IPS-NIHi7 (cell line): ENCODE data around the gene CT45A7.
"Not testable (repeated sequence)": the region's sequence is repeated elsewhere in the genome, so short reads cannot be mapped to it uniquely, and the experiment has no call there.

Experiments
- DNase-seq: peaks from one replicate; pipeline ENCODE4 v3.0.0; 2012; ENCODE audit warnings: mixed read lengths; ENCODE audit errors: extremely low spot score

Gene CT45A7

GRCh38 chrX:135837180-135837579 lies at the start of gene CT45A7:
Gene CT45A7 (minus strand): TSS chrX:135837280. CDS start chrX:135833533, 3,747 bp downstream.
- DNase-seq: not testable (repeated sequence)

GRCh38 chrX:135882741-135883140 lies 45.7 kb upstream of the CT45A7 start:
- not testable (repeated sequence) for DNase-seq

GRCh38 chrX:135871712-135872111 lies 34.6 kb upstream of the CT45A7 start, which contains the start of gene CT45A9:
Gene CT45A9 (minus strand): TSS chrX:135871812. CDS start chrX:135868061, 3,751 bp downstream.
- not testable (repeated sequence) for DNase-seq

GRCh38 chrX:135854438-135854837 lies 17.4 kb upstream of the CT45A7 start, which contains the start of gene CT45A8:
Gene CT45A8 (minus strand): TSS chrX:135854538. CDS start chrX:135850783, 3,755 bp downstream.
- not testable (repeated sequence) for DNase-seq

- not testable (repeated sequence) for DNase-seq
These were observed 17.2 kb downstream of the CT45A7 start, which contains the start of gene CT45A2 for GRCh38 chrX:135819912-135820311. Gene CT45A2 (minus strand): TSS chrX:135820012. CDS start chrX:135816265, 3,747 bp downstream.

- DNase-seq: not testable (repeated sequence)
These were observed 34.4 kb downstream of the CT45A7 start, which contains the start of gene CT45A6 for GRCh38 chrX:135802687-135803086. Gene CT45A6 (minus strand): TSS chrX:135802787. CDS start chrX:135798993, 3,794 bp downstream.

- DNase-seq: not testable (repeated sequence)
These were observed 51.7 kb downstream of the CT45A7 start, which contains the start of gene CT45A5 for GRCh38 chrX:135785403-135785802. Gene CT45A5 (minus strand): TSS chrX:135785503. CDS start chrX:135781729, 3,774 bp downstream.
